Cerebellar nuclear complex (tissue), 1 donor: ENCODE results near the gene TBC1D24.
"Not testable (repeated sequence)": the region's sequence is repeated elsewhere in the genome, so short reads cannot be mapped to it uniquely, and the experiment has no call there.

Experiments used
- DNase-seq, 2 experiments: peaks; one replicate each; lab custom pipeline; 2025; lab: John Stamatoyannopoulos, UW

TBC1D24 gene

DNA sequence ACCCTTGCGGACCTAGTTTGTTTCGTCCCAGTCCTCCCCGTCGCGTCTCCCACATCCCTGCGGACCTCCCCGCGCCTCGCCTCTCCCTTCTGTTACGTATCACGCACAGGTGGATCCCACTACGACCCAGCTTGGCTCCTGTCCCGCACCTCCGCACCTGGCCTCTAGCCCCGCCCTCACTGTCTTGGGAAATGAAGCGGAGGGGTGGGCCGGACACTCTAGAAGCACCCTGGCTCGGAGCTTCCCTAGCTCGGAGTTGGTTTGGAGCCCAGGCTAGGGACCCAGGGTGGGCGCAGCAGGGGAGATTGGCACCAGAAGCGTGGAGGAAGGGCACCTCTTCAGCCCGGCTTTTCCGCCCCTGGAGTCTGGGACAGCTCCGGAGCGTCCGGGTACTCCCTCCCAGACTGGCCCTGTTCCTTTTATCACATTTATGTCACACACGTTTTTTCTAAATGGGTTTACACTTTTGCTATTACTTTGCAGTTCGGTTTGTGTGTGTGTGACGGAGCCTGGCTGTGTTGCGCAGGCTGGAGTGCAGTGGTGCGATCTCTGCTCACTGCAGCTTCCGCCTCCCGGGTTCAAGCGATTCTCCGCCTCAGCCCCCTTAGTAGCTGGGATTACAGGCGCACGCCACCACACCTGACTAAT, 57.7 kb downstream of the TBC1D24 start:
- DNase-seq: peak in 1 of 2 experiments; percentile 38

DNA sequence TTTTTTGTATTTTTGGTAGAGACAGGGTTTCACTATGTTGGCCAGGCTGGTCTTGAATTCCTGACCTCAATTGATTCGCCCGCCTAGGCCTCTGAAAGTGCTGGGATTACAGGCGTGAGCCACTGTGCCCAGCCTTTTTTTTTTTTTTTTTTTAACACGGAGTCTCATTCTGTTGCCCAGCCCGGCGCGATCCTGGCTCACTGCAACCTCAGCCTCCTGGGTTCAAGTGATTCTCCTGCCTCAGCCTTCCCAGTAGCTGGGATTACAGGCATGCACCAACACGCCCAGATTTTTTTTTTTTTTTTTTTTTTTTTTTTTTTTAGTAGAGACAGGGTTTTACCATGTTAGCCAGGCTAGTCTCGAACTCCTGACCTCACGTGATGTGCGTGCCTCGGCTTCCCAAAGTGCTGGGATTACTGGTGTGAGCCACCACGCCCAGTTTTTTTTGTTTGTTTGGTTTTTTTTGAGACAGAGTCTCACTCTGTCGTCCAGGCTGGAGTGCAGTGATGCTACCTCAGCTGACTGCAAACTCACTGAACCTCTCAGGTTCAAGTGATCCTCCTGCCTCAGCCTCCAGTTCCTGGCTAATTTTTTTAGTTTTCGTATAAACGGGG, 58.3 kb downstream of the TBC1D24 start:
- not testable (repeated sequence) for DNase-seq

DNA sequence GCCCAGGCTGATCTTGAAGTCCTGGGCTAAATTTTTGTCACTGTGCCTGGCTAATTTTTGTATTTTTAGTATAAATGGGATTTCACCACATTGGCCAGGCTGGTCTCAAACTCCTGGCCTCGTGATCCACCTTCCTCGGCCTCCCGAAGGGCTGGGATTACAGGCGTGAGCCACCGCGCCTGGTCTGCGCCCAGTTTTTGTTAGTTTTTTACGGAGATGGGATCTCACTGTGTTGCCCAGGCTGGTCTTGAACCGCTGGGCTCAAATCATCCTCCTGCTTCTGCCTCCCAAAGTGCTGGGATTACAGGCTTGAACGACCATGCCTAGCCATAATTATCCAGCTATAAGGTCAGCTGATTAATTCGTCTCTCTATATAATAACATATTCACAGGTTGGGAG, 59.0 kb downstream of the TBC1D24 start:
- DNase-seq: no peak

DNA sequence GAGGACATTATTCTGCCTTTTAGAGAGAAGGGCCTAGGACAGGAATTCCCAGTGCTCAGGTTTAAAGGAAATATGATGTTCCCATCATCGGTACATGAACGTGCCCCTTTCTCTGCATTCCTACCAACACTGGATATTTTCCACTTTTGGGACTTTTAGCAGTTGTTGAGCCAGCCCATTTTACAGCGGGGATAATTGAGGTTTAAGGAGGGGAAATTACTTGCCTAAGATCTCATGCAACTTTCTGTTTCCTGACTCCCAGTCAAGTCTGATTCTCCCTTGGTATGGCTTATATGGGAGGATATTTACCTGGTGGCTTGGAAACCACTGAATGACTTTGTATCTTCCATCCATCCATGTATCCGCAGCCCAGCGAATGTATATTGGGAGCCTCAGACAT, 59.4 kb downstream of the TBC1D24 start:
- DNase-seq: not testable (repeated sequence)

DNA sequence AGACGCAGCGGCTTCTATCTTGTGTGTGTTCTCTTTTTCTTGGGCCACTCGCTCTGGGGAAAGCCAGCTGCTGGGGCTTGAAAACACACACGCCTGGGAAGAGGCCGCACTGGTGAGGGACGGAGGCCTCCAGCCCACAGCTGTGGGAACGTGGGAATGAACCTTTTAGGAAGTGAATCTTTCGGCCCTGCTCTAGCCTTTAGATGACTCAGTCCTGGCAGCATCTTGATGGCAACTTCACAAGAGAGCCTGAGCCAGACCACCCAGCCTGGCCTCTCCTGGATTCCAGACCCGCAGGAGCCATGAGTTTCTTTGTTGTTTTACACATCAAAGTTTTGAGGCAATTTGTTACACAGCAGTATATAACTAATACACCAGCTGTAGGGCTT, 60.7 kb downstream of the TBC1D24 start:
- no peak for DNase-seq

DNA sequence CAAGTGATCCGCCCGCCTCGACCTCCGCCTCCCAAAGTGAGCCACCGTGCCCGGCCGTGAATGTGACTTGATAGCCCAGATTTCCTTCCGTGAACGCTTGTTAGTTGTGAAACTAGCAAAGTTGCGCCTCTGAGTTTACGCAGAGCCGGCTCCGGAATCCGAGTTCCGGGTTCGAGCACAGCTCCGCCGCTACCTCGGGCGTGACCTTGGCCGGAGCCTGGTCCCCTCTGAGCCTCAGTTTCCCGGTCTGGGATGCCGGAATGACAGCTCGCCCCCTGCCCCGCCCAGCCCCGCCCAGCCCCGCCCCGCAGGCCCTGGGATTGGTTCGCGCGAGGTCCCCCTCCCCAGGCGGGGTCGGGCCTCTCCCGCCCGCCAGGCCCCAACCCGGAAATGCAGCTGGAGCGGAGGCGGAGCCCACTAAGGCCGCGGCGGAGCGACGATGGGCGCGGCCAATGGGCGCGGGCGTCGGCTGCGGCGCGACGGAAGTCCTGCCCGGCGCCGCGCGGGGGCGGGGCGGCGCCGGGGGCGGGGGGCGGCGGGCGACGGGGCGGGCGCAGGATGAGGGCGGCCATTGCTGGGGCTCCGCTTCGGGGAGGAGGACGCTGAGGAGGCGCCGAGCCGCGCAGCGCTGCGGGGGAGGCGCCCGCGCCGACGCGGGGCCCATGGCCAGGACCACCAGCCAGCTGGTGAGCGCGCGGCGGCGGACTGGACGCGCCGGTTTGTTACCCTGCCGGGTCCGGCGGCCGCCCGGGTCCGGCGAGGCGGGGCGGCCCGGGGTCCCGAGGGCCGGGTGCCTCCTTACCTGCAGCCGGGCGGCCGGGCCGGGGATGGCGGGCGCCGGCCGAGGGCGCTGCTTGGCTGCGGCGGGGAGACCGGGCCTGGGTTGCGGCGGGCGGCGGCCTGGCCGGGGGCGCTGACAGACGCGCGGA, 62.8 kb downstream of the TBC1D24 start, which contains the start of gene PDPK1:
PDPK1 (plus strand) TSS at position 571 of the 929 bp plus-strand sequence; CDS start at position 663, 92 bp downstream.
- DNase-seq: peak; percentile 67 to 80

DNA sequence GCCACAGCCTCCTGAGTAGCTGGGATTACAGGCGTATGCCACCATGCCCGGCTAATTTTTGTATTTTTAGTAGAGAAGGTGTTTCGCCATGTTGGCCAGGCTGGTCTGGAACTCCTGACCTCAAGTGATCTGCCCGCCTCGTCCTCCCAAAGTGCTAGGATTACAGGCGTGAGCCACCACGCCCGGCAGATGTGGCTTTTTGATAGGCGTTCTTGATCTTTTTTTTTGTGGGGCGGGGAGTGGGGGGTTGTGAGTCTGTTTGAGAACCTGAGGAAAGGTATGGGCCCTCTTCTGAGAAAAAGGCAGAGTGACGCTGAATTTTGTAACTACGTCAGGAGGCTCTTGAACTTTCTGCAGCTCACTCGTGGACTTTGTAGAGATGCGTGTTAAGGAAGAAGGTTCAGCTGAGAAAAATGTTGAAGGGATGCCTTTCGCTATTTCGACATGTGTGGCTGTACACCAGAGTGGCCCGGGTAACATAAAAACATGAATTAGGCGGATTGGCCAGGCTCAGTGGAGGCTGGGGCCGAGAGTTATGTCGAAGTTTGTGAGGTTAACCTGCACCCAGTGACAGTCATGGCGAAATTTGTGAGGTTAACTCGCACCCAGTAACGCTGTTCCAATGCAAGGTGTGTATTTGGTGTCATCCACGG, 64.4 kb downstream of the TBC1D24 start:
- DNase-seq: not testable (repeated sequence)

DNA sequence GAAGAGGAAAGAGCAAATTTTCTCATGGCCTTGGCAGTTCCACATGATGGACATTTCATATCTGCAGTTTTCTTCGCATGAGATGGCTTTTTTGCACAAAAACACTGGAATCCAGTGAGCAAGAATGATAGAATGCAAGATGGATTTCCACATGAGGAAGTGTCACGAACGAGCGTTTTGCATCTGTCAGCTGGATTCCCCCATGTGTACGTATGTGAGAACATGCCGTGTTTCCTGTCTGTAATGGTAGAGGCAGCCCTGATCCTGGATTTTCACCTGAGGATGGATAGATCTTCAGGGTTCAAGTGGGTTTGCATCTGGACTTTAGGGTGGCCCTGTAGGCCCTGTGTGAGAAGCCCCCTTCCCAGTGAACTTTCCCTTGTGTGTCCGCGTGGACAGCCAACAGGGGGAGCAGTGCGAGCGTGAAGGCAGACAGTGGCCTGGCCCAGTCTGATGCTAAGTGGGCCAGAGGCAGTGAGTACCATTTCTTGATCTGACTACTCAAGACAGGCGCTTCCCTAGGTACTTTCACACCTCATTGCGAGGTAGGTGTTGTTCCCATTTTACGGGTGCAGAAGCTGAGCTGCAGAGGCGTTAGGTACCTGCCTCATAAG, 65.0 kb downstream of the TBC1D24 start:
- DNase-seq: not testable (repeated sequence)

DNA sequence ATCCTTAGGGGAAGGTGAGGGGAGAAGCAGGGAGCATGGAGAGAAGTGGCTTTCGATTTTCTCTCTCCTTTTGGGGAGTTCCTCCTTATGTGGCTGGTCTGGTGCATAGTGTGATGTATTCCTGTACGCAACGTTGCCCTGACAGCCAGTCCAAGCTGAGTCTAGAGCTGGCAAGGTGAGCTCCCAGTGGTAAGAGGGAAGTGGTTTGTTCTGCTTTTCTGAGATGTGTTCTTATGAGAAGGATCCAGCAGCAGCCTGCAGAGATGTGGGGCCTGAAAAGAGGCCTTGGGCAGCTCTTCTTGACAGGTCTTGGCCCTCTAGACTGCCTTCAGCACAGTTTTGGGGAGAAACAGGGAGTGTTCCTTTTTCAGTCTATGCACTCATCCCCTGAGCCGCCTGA, 66.0 kb downstream of the TBC1D24 start:
- not testable (repeated sequence) for DNase-seq

DNA sequence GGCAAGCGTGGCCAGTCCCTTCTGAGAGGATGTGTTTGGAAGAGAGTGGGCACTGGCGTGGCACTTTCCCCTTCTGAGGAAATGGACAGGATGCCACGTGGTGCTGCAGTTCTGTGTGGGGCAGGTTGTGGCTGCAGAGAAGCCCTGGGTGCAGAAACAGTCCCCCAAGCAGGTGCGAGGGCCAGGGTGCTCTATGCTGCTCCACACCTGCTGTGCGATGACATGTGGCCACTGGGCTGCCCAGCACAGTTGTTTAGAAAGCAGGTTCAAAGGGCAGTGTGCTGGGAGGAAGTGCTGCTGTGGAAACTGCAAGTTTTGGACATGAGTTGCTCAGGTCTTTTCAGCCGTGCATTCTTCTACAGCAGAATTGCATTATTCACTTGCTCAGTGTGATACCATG, 66.5 kb downstream of the TBC1D24 start:
- not testable (repeated sequence) for DNase-seq

DNA sequence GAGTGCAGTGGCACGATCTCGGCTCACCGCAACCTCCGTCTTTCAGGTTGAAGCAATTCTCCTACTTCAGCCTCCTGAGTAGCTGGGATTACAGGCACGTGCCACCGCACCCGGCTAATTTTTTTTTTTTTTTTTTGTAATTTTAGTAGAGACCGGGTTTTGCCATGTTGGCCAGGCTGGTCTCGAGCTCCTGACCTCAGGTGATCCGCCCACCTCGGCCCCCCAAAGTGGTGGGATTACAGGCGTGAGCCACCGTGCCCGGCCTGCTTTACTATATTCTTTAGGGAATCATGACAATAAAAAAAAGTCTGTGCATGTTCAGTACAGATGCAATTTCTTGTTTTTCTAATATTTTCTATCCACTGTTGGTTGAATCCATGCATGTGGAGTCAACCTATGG, 68.8 kb downstream of the TBC1D24 start:
- DNase-seq: not testable (repeated sequence)

DNA sequence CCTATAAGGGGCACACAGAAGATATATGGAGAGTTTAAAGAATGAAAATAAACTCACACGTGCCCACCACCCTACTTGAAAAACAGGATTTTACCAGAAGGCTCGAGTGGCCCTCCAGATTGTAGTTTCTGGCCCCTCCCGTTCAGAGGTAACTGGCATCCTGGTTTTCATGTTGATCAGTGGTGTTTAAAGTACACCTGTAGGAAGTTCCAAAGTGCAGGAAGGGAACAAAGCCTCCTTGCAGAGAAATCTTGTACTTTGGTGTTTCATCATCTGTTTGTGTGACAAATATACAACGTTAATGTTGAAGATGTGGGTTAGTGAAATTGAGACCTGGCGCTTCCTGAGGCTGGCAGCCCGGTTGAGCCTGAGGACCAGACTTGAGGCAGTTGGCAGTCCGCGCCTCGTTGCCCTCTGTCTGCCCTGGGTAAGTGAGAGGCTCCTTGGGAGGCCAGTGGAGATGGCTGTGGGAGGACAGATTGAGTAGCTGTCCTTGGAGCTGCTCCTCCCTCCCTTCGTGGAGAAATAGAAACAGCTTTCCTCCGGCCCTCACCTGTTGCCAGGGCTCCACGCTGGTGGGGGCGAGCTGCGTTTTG, 75.5 kb downstream of the TBC1D24 start:
- DNase-seq: not testable (repeated sequence)

DNA sequence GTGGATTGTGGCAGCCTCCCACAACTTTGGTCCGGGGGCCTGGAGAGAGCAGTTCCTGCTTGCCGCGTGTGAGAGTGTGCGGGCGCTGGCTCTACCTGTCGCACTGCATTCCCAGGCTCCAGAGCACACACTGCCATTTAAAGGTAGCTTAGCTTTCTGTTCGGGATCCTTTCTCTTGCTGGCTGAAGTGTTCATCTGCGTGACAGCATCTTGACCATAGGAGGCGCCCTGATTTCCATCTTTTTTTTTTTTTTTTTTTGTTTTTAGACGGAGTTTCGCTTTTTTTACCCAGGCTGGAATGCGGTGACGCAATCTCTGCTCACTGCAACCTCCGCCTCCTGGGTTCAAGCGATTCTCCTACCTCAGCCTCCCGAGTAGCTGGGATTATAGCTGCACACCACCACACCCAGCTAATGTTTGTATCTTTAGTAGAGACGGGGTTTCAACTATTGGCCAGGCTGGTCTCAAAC, 76.5 kb downstream of the TBC1D24 start:
- not testable (repeated sequence) for DNase-seq

DNA sequence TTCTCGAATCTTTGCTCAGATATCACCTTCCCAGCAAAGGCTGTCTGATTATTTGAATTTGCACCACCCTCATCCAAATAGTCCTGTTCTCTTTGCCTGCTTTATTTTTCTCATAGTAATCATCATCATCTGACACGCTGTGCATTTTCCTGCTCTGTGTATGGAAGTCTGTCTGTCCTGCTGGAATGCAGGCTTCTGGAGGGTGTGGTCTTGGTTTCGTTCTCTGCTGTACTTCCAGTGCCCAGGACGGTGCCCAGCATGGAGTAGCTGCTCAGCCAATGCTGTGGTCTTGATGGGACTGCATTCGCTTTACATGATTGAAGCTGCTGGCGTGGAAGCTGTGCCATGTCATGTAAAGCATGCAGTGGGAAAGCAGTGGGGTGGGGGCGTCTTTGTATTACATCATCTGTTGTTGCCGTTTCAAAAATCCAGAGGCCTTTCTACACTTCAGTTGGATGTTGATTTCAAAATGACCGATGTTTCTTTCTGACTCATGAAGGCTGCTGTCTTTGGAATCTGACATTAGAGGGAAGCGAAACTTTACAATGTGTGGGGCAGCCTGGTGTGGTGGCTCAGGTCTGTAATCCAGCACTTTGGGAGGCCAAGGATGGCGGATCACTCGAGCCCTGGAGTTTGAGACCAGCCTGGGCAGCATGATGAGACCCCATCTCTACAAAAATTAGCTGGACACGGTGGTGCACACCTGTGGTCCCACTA, 79.9 kb downstream of the TBC1D24 start:
- DNase-seq: not testable (repeated sequence)
